GM19099 (cell line): ENCODE data around the gene SRL.

Experiments used
- POLR2A ChIP-seq: IDR thresholded peaks from 3 replicates; pipeline ENCODE4 v1.6.1; 2011; ENCODE audit warnings: low read depth; ENCODE audit not compliant: insufficient read length; ENCODE audit errors: extremely low read depth

The SRL gene

GRCh38 chr16:4215106-4215505 is 26.8 kb downstream of the SRL start:
- TF ChIP-seq POLR2A, result no peak

- TF ChIP-seq POLR2A, result no peak
Measured at GRCh38 chr16:4214215-4214621, 27.7 kb downstream of the SRL start.

- no peak for TF ChIP-seq POLR2A
Measured at GRCh38 chr16:4213737-4214136, 28.1 kb downstream of the SRL start.

- TF ChIP-seq POLR2A, result no peak
Measured at GRCh38 chr16:4212934-4213296, 29.0 kb downstream of the SRL start.

GRCh38 chr16:4212211-4212933 is 29.5 kb downstream of the SRL start:
- TF ChIP-seq POLR2A, result no peak

- no peak for TF ChIP-seq POLR2A
Measured at GRCh38 chr16:4209666-4210065, 32.2 kb downstream of the SRL start.

GRCh38 chr16:4208341-4208751 is 33.5 kb downstream of the SRL start:
- TF ChIP-seq POLR2A, result no peak

GRCh38 chr16:4207683-4208340 is 34.1 kb downstream of the SRL start:
- no peak for TF ChIP-seq POLR2A

- no peak for TF ChIP-seq POLR2A
Measured at GRCh38 chr16:4207229-4207628, 34.7 kb downstream of the SRL start.

- TF ChIP-seq POLR2A, result no peak
Measured at GRCh38 chr16:4206680-4207079, 35.2 kb downstream of the SRL start.

GRCh38 chr16:4205971-4206370 is 35.9 kb downstream of the SRL start:
- no peak for TF ChIP-seq POLR2A

- no peak for TF ChIP-seq POLR2A
Measured at GRCh38 chr16:4204521-4204920, 37.4 kb downstream of the SRL start.

- no peak for TF ChIP-seq POLR2A
Measured at GRCh38 chr16:4203748-4204147, 38.1 kb downstream of the SRL start.

GRCh38 chr16:4202615-4203345 is 39.1 kb downstream of the SRL start:
- no peak for TF ChIP-seq POLR2A

- TF ChIP-seq POLR2A, result no peak
Measured at GRCh38 chr16:4200781-4201137, 41.1 kb downstream of the SRL start.
